BLaER1 (cell line): ENCODE data around the gene ARHGAP26.
"Not testable (repeated sequence)": the region's sequence is repeated elsewhere in the genome, so short reads cannot be mapped to it uniquely, and the experiment has no call there.

Source experiments
- H3K27ac ChIP-seq: shearing (Covaris generic); formaldehyde crosslinking; 2 replicates; pipeline ENCODE4 v1.8.1; 2022
- H3K27me3 ChIP-seq: shearing (Covaris generic); formaldehyde crosslinking; 2 replicates; pipeline ENCODE4 v1.8.1; 2022
- H3K36me3 ChIP-seq: shearing (Covaris generic); formaldehyde crosslinking; 2 replicates; pipeline ENCODE4 v1.8.1; 2022
- H3K4me1 ChIP-seq: shearing (Covaris generic); formaldehyde crosslinking; 2 replicates; pipeline ENCODE4 v1.8.1; 2022
- H3K4me2 ChIP-seq: shearing (Covaris generic); formaldehyde crosslinking; 2 replicates; pipeline ENCODE4 v1.8.1; 2022
- H3K4me3 ChIP-seq: shearing (Covaris generic); formaldehyde crosslinking; 2 replicates; pipeline ENCODE4 v1.8.1; 2022
- H3K9ac ChIP-seq: shearing (Covaris generic); formaldehyde crosslinking; 2 replicates; pipeline ENCODE4 v1.8.1; 2022
- H3K9me3 ChIP-seq: shearing (Covaris generic); formaldehyde crosslinking; 2 replicates; pipeline ENCODE4 v1.8.1; 2022
- H4K20me1 ChIP-seq: shearing (Covaris generic); formaldehyde crosslinking; 2 replicates; pipeline ENCODE4 v1.8.1; 2022
- Cebpa-rat ChIP-seq: shearing (Covaris generic); IDR thresholded peaks from 2 replicates; pipeline ENCODE4 v1.8.1; 2022

The ARHGAP26 gene

GRCh38 chr5:143200781-143201398 is 430.7 kb downstream of the ARHGAP26 start:
- TF ChIP-seq Cebpa-rat: no peak
- no peaks in the 10 kb centered on the region for H3K27me3 ChIP-seq
- H4K20me1 ChIP-seq: no peaks in the 10 kb centered on the region
- H3K27ac ChIP-seq: no peak overlapping the region
- H3K4me2 ChIP-seq: no peak overlapping the region
- H3K4me1 ChIP-seq: peaks cover under 1% of the 10 kb centered on the region
- no peaks in the 10 kb centered on the region; the same call in 1 of the 2 replicates for H3K36me3 ChIP-seq
- H3K9ac ChIP-seq: no peak overlapping the region
- no peak overlapping the region for H3K4me3 ChIP-seq
- H3K9me3 ChIP-seq: peaks cover 22% of the 10 kb centered on the region

GRCh38 chr5:143201589-143201988 is 431.4 kb downstream of the ARHGAP26 start:
- H3K9ac ChIP-seq: no peak overlapping the region
- TF ChIP-seq Cebpa-rat: no peak
- H3K27ac ChIP-seq: no peak overlapping the region
- no peaks in the 10 kb centered on the region for H3K27me3 ChIP-seq
- H3K9me3 ChIP-seq: peaks cover 20% of the 10 kb centered on the region
- no peaks in the 10 kb centered on the region; the same call in 1 of the 2 replicates for H3K36me3 ChIP-seq
- H3K4me2 ChIP-seq: no peak overlapping the region
- no peaks in the 10 kb centered on the region for H4K20me1 ChIP-seq
- no peak overlapping the region for H3K4me3 ChIP-seq
- peaks cover 8% of the 10 kb centered on the region for H3K4me1 ChIP-seq

- not testable (repeated sequence) for H3K27ac ChIP-seq
Observed at GRCh38 chr5:143203301-143203956, 433.3 kb downstream of the ARHGAP26 start.

GRCh38 chr5:143204474-143205246 is 434.5 kb downstream of the ARHGAP26 start:
- Histone ChIP-seq H3K4me1 (peaks cover 10% of the 10 kb centered on the region), H4K20me1 (no peaks in the 10 kb centered on the region), H3K36me3 (peaks cover 4% of the 10 kb centered on the region; the same call in 1 of the 2 replicates), H3K9ac (no peak overlapping the region), H3K4me2 (no peak overlapping the region), H3K9me3 (peaks cover 7% of the 10 kb centered on the region; the same call in 1 of the 2 replicates), H3K27me3 (no peaks in the 10 kb centered on the region), H3K4me3 (no peak overlapping the region), H3K27ac (no peak overlapping the region)
- no peak for TF ChIP-seq Cebpa-rat

More at GRCh38 chr5:143203301-143203956, 433.3 kb downstream of the ARHGAP26 start:
- not testable (repeated sequence) for H3K9me3 ChIP-seq, H3K9ac ChIP-seq, H3K4me3 ChIP-seq, H3K36me3 ChIP-seq, H3K4me2 ChIP-seq, H3K27me3 ChIP-seq, H3K4me1 ChIP-seq, H4K20me1 ChIP-seq

- no peaks in the 10 kb centered on the region for H3K27me3 ChIP-seq
- H3K9ac ChIP-seq: no peak overlapping the region
- H3K36me3 ChIP-seq: peaks cover 4% of the 10 kb centered on the region; the same call in 1 of the 2 replicates
- no peak for TF ChIP-seq Cebpa-rat
- no peak overlapping the region for H3K27ac ChIP-seq
- no peak overlapping the region for H3K4me3 ChIP-seq
- no peaks in the 10 kb centered on the region for H4K20me1 ChIP-seq
- peaks cover 10% of the 10 kb centered on the region for H3K4me1 ChIP-seq
- peaks cover 7% of the 10 kb centered on the region; the same call in 1 of the 2 replicates for H3K9me3 ChIP-seq
- H3K4me2 ChIP-seq: no peak overlapping the region
Observed at GRCh38 chr5:143205386-143205785, 435.2 kb downstream of the ARHGAP26 start.

- no peak for TF ChIP-seq Cebpa-rat
- H3K9ac ChIP-seq: no peak overlapping the region
- H3K4me3 ChIP-seq: no peak overlapping the region
- no peaks in the 10 kb centered on the region for H4K20me1 ChIP-seq
- no peak overlapping the region for H3K27ac ChIP-seq
- peaks cover 7% of the 10 kb centered on the region; the same call in 1 of the 2 replicates for H3K9me3 ChIP-seq
- peaks cover 4% of the 10 kb centered on the region; the same call in 1 of the 2 replicates for H3K36me3 ChIP-seq
- H3K4me2 ChIP-seq: peak overlapping the region; percentile 40
- no peaks in the 10 kb centered on the region for H3K27me3 ChIP-seq
- H3K4me1 ChIP-seq: peaks cover 10% of the 10 kb centered on the region
Observed at GRCh38 chr5:143205883-143206195, 435.7 kb downstream of the ARHGAP26 start.

GRCh38 chr5:143206196-143207053 is 436.2 kb downstream of the ARHGAP26 start:
- Histone ChIP-seq H4K20me1 (no peaks in the 10 kb centered on the region), H3K4me1 (peaks cover 10% of the 10 kb centered on the region), H3K4me2 (peak overlapping the region; percentile 40), H3K9ac (no peak overlapping the region), H3K4me3 (no peak overlapping the region), H3K36me3 (peaks cover 4% of the 10 kb centered on the region; the same call in 1 of the 2 replicates), H3K27me3 (no peaks in the 10 kb centered on the region), H3K9me3 (peaks cover 7% of the 10 kb centered on the region; the same call in 1 of the 2 replicates), H3K27ac (no peak overlapping the region)
- TF ChIP-seq Cebpa-rat: no peak

GRCh38 chr5:143207058-143207457 is 436.9 kb downstream of the ARHGAP26 start:
- Histone ChIP-seq H4K20me1 (no peaks in the 10 kb centered on the region), H3K36me3 (peaks cover 4% of the 10 kb centered on the region; the same call in 1 of the 2 replicates), H3K4me2 (no peak overlapping the region), H3K27ac (no peak overlapping the region), H3K4me1 (peaks cover 10% of the 10 kb centered on the region), H3K9ac (no peak overlapping the region), H3K9me3 (peaks cover 7% of the 10 kb centered on the region; the same call in 1 of the 2 replicates), H3K4me3 (no peak overlapping the region), H3K27me3 (no peaks in the 10 kb centered on the region)
- TF ChIP-seq Cebpa-rat: no peak

- Histone ChIP-seq H3K9ac (no peak overlapping the region), H3K4me1 (peaks cover 16% of the 10 kb centered on the region), H3K4me3 (no peak overlapping the region), H3K4me2 (no peak overlapping the region), H3K36me3 (peaks cover 4% of the 10 kb centered on the region; the same call in 1 of the 2 replicates), H4K20me1 (no peaks in the 10 kb centered on the region), H3K27me3 (no peaks in the 10 kb centered on the region), H3K27ac (no peak overlapping the region), H3K9me3 (no peaks in the 10 kb centered on the region)
- TF ChIP-seq Cebpa-rat: no peak
Observed at GRCh38 chr5:143207563-143208364, 437.6 kb downstream of the ARHGAP26 start.
